ENCODE data around the gene ERBB2. TPM values are rescaled to one million over a fixed set of nuclear protein-coding genes. Genes with fewer than 3 reads are reported as not detected.

ERBB2 gene
- total and polyA plus RNA-seq, 2 of the 13 experiments (the other 11 are each of a cell fraction or from before 2014, with no cell fraction given), result 57.7 to 64.1 TPM

DNA sequence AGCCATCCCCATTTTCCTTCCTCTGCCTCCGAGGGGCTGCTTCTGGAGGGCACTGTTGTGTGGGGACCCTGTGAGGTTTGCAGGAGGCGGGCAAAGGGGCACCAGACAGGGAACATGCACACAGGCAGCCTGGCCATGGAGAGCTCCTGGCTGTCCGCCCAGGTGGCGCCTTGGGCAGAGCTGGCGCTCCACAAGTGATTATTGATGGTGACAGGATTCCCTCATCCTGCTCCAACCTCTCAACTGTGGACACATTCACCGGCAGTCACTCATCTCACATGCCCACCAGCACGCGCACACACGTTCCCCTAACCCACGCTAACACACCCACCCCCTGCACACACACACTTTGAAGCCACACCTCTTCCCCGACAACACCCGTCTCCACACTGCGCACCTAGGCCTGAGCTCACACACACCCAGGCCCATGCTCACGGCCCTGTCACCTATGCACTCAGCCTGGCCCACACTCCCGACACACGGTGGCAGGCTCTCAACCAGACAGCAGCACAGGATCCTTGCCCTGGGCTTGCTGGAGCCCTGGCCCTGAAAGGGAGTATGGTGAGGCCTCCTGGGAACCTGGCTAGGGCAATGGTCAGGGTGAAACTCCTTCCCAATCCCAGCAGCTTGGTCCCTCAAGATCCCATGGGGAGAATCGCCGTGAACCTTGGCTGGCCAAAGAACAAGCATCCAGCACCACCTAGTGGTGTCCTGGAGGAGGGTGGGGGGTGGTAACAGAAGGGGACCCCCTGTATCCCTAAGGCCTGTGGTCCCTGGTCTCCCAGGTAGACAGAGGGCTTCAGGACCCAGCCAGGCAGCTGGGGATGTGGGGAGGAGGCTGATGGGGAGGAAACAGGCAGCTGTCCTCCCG is 28.0 kb upstream of the ERBB2 start (continued):
- peak; percentile 45; the same call in 1 of the 2 replicates for TF ChIP-seq ZNF331 (CRISPR knock-in tag; IDR thresholded peaks at IDR 0.05)
- no peak for TF ChIP-seq NFATC3 (CRISPR knock-in tag; IDR thresholded peaks at IDR 0.05)
- TF ChIP-seq HOXA3 (CRISPR knock-in tag; IDR thresholded peaks at IDR 0.05), result peak; percentile 78; the same call in 1 of the 2 replicates
- 0 out of 2 replicates have a peak, but pooled peaks have one; percentile 33 for TF ChIP-seq CHD4 (IDR thresholded peaks at IDR 0.05; ENCODE audit: borderline replicate concordance, low read length)
- TF ChIP-seq ZMYM3 (CRISPR knock-in tag; IDR thresholded peaks at IDR 0.05), result no peak; the same call in 1 of the 2 replicates
- TF ChIP-seq MAZ (IDR thresholded peaks at IDR 0.05; ENCODE audit: borderline replicate concordance, low read depth, low read length), result peak; percentile 71; the same call in 1 of the 2 replicates
- peak; percentile 88; the same call in 1 of the 2 replicates for TF ChIP-seq MAZ (CRISPR knock-in tag; IDR thresholded peaks at IDR 0.05; ENCODE audit: low read depth)
- peak; percentile 46 for TF ChIP-seq SRSF1 (optimal IDR thresholded peaks at IDR 0.05; ENCODE audit: low read depth, low read length)
- no peak for TF ChIP-seq MATR3 (CRISPR knock-in tag; IDR thresholded peaks at IDR 0.05)
- TF ChIP-seq ZNF282 (IDR thresholded peaks at IDR 0.05; ENCODE audit: partially characterized antibody), result no peak
- TF ChIP-seq ZHX1 (CRISPR knock-in tag; IDR thresholded peaks at IDR 0.05; ENCODE audit: low read depth), result no peak
- no peak for TF ChIP-seq RBFOX2 (IDR thresholded peaks at IDR 0.05; ENCODE audit: low read depth, low read length)
- TF ChIP-seq ZNF292 (CRISPR knock-in tag; IDR thresholded peaks at IDR 0.05; ENCODE audit: borderline replicate concordance, low read depth), result 0 out of 2 replicates have a peak, but pooled peaks have one; percentile 15
- peak; percentile 44; the same call in 1 of the 2 replicates for TF ChIP-seq MYC (CRISPR knock-in tag; IDR thresholded peaks at IDR 0.05; ENCODE audit: borderline replicate concordance)
- 0 out of 2 replicates have a peak, but pooled peaks have one; percentile 50 for TF ChIP-seq NR2C2 (CRISPR knock-in tag; IDR thresholded peaks at IDR 0.05; ENCODE audit: borderline replicate concordance)
- TF ChIP-seq JDP2 (CRISPR knock-in tag; IDR thresholded peaks at IDR 0.05; ENCODE audit: borderline replicate concordance), result no peak
- TF ChIP-seq CREM (IDR thresholded peaks at IDR 0.05), result no peak
- TF ChIP-seq CREM (CRISPR knock-in tag; IDR thresholded peaks at IDR 0.05), result no peak
- no peak for TF ChIP-seq NCOR1 (IDR thresholded peaks at IDR 0.05; ENCODE audit: borderline replicate concordance, low read length)
- TF ChIP-seq ZBTB7B (CRISPR knock-in tag; IDR thresholded peaks at IDR 0.05), result peak; percentile 88
- TF ChIP-seq KDM4B (CRISPR knock-in tag; IDR thresholded peaks at IDR 0.05), result no peak
- peak; percentile 60; the same call in 1 of the 2 replicates for TF ChIP-seq ZNF609 (CRISPR knock-in tag; IDR thresholded peaks at IDR 0.05; ENCODE audit: borderline replicate concordance)
- peak; percentile 89; the same call in 1 of the 2 replicates for TF ChIP-seq ZNF337 (CRISPR knock-in tag; IDR thresholded peaks at IDR 0.05; ENCODE audit: borderline replicate concordance, low read depth)
